ENCODE results near the gene CPT2. TPM values are rescaled to one million over a fixed set of nuclear protein-coding genes. Genes with fewer than 3 reads are reported as not detected.

CPT2 gene
- total and polyA plus RNA-seq, 2 of the 13 experiments (the other 11 are each of a cell fraction or from before 2014, with no cell fraction given) = 12.6 to 14.6 TPM

DNA sequence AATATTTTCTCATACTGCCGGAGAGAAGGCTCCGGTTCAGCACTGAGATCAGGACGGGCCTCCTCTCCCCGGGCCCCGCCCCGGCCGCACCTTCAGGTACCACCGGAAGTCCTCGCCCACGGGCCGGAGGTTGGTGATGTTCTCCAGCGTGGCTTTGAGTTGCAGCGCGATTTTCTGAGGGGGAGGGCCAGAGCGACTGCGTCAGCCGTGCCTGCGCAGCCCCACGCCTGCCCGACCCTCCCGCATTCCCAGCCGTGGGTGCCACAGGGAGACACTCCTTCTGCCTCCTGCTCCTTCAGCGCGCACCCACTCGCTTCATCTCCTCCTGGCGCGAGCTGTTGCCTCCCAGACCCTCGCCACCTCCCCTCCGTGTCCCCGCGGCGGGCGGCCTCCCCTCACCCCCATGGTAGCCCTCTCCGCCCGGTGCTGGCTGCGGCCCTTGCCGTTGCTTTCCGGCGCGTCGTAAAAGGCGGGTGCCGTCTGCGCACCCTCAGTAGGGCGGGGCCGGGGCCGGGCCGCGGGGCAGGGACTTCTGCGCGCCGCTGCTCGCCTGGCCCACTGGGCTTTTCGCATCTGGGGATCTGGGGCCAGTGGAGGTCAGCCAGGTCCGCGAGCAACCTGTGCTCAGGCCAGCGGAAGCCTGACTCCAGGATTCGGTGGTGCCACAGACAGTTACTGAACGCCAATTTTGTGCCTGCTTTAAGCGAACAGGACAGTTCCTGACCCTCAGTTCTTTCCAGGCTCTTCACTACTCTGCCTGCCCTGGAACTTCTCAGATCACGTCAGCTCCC lies 23.7 kb downstream of the CPT2 start, which contains the start of gene CZIB (continued):
- TF ChIP-seq ATAD3A (CRISPR knock-in tag; IDR thresholded peaks at IDR 0.05) (no peak), ZNF598 (CRISPR knock-in tag; IDR thresholded peaks at IDR 0.05; ENCODE audit: borderline replicate concordance) (no peak), ZNF207 (IDR thresholded peaks at IDR 0.05; ENCODE audit: borderline replicate concordance) (no peak), ZNF260 (CRISPR knock-in tag; IDR thresholded peaks at IDR 0.05; ENCODE audit: borderline replicate concordance, low read depth) (no peak), SYNCRIP (IDR thresholded peaks at IDR 0.05; ENCODE audit: insufficient read depth, low read depth, low read length) (no peak), ZNF841 (CRISPR knock-in tag; IDR thresholded peaks at IDR 0.05; ENCODE audit: borderline replicate concordance) (no peak), ZNF768 (CRISPR knock-in tag; IDR thresholded peaks at IDR 0.05) (peak; percentile 87), ZNF232 (CRISPR knock-in tag; IDR thresholded peaks at IDR 0.05; ENCODE audit: borderline replicate concordance) (peak; percentile 82; the same call in 1 of the 2 replicates), CCDC6 (CRISPR knock-in tag; IDR thresholded peaks at IDR 0.05) (peak; percentile 98), HNF4G (IDR thresholded peaks at IDR 0.05; ENCODE audit: borderline replicate concordance, low read depth, low read length) (no peak), HNF4G (CRISPR knock-in tag; IDR thresholded peaks at IDR 0.05; ENCODE audit: borderline replicate concordance, low read depth) (no peak), ISL2 (CRISPR knock-in tag; IDR thresholded peaks at IDR 0.05) (peak; percentile 86), ZFP1 (CRISPR knock-in tag; IDR thresholded peaks at IDR 0.05) (0 out of 2 replicates have a peak, but pooled peaks have one; percentile 66)
- TF ChIP-seq, protein P1, sequence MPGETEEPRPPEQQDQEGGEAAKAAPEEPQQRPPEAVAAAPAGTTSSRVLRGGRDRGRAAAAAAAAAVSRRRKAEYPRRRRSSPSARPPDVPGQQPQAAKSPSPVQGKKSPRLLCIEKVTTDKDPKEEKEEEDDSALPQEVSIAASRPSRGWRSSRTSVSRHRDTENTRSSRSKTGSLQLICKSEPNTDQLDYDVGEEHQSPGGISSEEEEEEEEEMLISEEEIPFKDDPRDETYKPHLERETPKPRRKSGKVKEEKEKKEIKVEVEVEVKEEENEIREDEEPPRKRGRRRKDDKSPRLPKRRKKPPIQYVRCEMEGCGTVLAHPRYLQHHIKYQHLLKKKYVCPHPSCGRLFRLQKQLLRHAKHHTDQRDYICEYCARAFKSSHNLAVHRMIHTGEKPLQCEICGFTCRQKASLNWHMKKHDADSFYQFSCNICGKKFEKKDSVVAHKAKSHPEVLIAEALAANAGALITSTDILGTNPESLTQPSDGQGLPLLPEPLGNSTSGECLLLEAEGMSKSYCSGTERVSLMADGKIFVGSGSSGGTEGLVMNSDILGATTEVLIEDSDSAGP (CRISPR knock-in tag; IDR thresholded peaks at IDR 0.05; ENCODE audit: borderline replicate concordance) = peak; percentile 91; the same call in 1 of the 2 replicates
- TF ChIP-seq, protein P2, sequence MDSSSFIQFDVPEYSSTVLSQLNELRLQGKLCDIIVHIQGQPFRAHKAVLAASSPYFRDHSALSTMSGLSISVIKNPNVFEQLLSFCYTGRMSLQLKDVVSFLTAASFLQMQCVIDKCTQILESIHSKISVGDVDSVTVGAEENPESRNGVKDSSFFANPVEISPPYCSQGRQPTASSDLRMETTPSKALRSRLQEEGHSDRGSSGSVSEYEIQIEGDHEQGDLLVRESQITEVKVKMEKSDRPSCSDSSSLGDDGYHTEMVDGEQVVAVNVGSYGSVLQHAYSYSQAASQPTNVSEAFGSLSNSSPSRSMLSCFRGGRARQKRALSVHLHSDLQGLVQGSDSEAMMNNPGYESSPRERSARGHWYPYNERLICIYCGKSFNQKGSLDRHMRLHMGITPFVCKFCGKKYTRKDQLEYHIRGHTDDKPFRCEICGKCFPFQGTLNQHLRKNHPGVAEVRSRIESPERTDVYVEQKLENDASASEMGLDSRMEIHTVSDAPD (CRISPR knock-in tag; IDR thresholded peaks at IDR 0.05) = no peak
- TF ChIP-seq, protein P3, sequence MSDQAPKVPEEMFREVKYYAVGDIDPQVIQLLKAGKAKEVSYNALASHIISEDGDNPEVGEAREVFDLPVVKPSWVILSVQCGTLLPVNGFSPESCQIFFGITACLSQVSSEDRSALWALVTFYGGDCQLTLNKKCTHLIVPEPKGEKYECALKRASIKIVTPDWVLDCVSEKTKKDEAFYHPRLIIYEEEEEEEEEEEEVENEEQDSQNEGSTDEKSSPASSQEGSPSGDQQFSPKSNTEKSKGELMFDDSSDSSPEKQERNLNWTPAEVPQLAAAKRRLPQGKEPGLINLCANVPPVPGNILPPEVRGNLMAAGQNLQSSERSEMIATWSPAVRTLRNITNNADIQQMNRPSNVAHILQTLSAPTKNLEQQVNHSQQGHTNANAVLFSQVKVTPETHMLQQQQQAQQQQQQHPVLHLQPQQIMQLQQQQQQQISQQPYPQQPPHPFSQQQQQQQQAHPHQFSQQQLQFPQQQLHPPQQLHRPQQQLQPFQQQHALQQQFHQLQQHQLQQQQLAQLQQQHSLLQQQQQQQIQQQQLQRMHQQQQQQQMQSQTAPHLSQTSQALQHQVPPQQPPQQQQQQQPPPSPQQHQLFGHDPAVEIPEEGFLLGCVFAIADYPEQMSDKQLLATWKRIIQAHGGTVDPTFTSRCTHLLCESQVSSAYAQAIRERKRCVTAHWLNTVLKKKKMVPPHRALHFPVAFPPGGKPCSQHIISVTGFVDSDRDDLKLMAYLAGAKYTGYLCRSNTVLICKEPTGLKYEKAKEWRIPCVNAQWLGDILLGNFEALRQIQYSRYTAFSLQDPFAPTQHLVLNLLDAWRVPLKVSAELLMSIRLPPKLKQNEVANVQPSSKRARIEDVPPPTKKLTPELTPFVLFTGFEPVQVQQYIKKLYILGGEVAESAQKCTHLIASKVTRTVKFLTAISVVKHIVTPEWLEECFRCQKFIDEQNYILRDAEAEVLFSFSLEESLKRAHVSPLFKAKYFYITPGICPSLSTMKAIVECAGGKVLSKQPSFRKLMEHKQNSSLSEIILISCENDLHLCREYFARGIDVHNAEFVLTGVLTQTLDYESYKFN (CRISPR knock-in tag; conservative IDR thresholded peaks at IDR 0.05) = peak; percentile 68
- TF ChIP-seq, protein P4, sequence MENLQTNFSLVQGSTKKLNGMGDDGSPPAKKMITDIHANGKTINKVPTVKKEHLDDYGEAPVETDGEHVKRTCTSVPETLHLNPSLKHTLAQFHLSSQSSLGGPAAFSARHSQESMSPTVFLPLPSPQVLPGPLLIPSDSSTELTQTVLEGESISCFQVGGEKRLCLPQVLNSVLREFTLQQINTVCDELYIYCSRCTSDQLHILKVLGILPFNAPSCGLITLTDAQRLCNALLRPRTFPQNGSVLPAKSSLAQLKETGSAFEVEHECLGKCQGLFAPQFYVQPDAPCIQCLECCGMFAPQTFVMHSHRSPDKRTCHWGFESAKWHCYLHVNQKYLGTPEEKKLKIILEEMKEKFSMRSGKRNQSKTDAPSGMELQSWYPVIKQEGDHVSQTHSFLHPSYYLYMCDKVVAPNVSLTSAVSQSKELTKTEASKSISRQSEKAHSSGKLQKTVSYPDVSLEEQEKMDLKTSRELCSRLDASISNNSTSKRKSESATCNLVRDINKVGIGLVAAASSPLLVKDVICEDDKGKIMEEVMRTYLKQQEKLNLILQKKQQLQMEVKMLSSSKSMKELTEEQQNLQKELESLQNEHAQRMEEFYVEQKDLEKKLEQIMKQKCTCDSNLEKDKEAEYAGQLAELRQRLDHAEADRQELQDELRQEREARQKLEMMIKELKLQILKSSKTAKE (CRISPR knock-in tag; IDR thresholded peaks at IDR 0.05; ENCODE audit: borderline replicate concordance) = peak; percentile 39; the same call in 1 of the 2 replicates
- TF ChIP-seq, protein P5, sequence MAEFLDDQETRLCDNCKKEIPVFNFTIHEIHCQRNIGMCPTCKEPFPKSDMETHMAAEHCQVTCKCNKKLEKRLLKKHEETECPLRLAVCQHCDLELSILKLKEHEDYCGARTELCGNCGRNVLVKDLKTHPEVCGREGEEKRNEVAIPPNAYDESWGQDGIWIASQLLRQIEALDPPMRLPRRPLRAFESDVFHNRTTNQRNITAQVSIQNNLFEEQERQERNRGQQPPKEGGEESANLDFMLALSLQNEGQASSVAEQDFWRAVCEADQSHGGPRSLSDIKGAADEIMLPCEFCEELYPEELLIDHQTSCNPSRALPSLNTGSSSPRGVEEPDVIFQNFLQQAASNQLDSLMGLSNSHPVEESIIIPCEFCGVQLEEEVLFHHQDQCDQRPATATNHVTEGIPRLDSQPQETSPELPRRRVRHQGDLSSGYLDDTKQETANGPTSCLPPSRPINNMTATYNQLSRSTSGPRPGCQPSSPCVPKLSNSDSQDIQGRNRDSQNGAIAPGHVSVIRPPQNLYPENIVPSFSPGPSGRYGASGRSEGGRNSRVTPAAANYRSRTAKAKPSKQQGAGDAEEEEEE (CRISPR knock-in tag; IDR thresholded peaks at IDR 0.05; ENCODE audit: borderline replicate concordance) = no peak
